Mesodermal cell (in vitro differentiated cells): ENCODE measurements around the gene DIP2C.

Experiments used
- H3K27ac ChIP-seq: 2 replicates; pipeline ENCODE4 v1.7.0; 2013; ENCODE audit warnings: mild to moderate bottlenecking, low read depth, low read length, moderate library complexity; ENCODE audit not compliant: severe bottlenecking
- H3K36me3 ChIP-seq: 2 replicates; pipeline ENCODE4 v1.7.1; 2013; ENCODE audit warnings: mild to moderate bottlenecking, low read length, moderate library complexity; ENCODE audit not compliant: control insufficient read depth, insufficient read depth
- H3K4me1 ChIP-seq: one replicate; pipeline ENCODE4 v1.7.1; 2013; ENCODE audit warnings: mild to moderate bottlenecking, low read length; ENCODE audit not compliant: insufficient read depth, control insufficient read depth, poor library complexity, severe bottlenecking
- H3K4me3 ChIP-seq: 2 replicates; pipeline ENCODE4 v1.7.0; 2013; ENCODE audit warnings: low read length, control low read depth, mild to moderate bottlenecking; ENCODE audit not compliant: insufficient read depth, poor library complexity, severe bottlenecking; ENCODE audit errors: extremely low read depth
- H3K9me3 ChIP-seq: 2 replicates; pipeline ENCODE4 v1.7.1; 2013; ENCODE audit warnings: mild to moderate bottlenecking, low read length, moderate library complexity; ENCODE audit not compliant: control insufficient read depth
- WGBS, 2 experiments: methylation state at CpG; one replicate each; pipeline ENCODE4 v1.1.5; 2013; ENCODE audit warnings: missing lambda C conversion rate in 2 of 2; ENCODE audit not compliant: insufficient coverage in 2 of 2; 5-methylcytosine and 5-hydroxymethylcytosine counted together

Gene DIP2C

GRCh38 chr10:279655-280054 is 409.8 kb downstream of the DIP2C start:
- WGBS, 2 experiments: 80 to 86% methylated on average over 9 to 10 of the region's 10 CpGs
- H3K27ac ChIP-seq: no peak overlapping the region
- no peak overlapping the region for H3K4me3 ChIP-seq
- H3K9me3 ChIP-seq: no peaks in the 10 kb centered on the region
- peaks cover 55% of the 10 kb centered on the region for H3K36me3 ChIP-seq
- no peaks in the 10 kb centered on the region for H3K4me1 ChIP-seq

GRCh38 chr10:279232-279631 is 410.2 kb downstream of the DIP2C start:
- no peak overlapping the region for H3K4me3 ChIP-seq
- H3K27ac ChIP-seq: no peak overlapping the region
- 91 to 95% methylated on average over 9 of the region's 9 CpGs for WGBS, 2 experiments
- no peaks in the 10 kb centered on the region for H3K4me1 ChIP-seq
- no peaks in the 10 kb centered on the region for H3K9me3 ChIP-seq
- H3K36me3 ChIP-seq: peaks cover 51% of the 10 kb centered on the region

GRCh38 chr10:278707-279106 is 410.8 kb downstream of the DIP2C start:
- Histone ChIP-seq H3K4me1 (no peaks in the 10 kb centered on the region), H3K27ac (no peak overlapping the region), H3K9me3 (no peaks in the 10 kb centered on the region), H3K36me3 (peaks cover 46% of the 10 kb centered on the region), H3K4me3 (no peak overlapping the region)
- 94 to 95% methylated on average over 5 of the region's 5 CpGs for WGBS, 2 experiments

GRCh38 chr10:277963-278362 is 411.5 kb downstream of the DIP2C start:
- Histone ChIP-seq H3K27ac (no peak overlapping the region), H3K4me1 (no peaks in the 10 kb centered on the region), H3K9me3 (no peaks in the 10 kb centered on the region), H3K36me3 (peaks cover 41% of the 10 kb centered on the region), H3K4me3 (no peak overlapping the region)
- whole genome bisulfite sequencing, 2 experiments: 91 to 96% methylated on average over 14 to 19 of the region's 19 CpGs

- 97% methylated on average over 16 to 17 of the region's 18 CpGs for WGBS, 2 experiments
- H3K27ac ChIP-seq: no peak overlapping the region
- H3K4me3 ChIP-seq: no peak overlapping the region
- H3K4me1 ChIP-seq: peaks cover 8% of the 10 kb centered on the region
- peaks cover 24% of the 10 kb centered on the region for H3K36me3 ChIP-seq
- H3K9me3 ChIP-seq: no peaks in the 10 kb centered on the region
These were observed 413.8 kb downstream of the DIP2C start for GRCh38 chr10:275680-276079.

GRCh38 chr10:274866-275265 is 414.6 kb downstream of the DIP2C start:
- WGBS, 2 experiments: 90 to 100% methylated on average over 1 to 2 of the region's 2 CpGs
- H3K4me3 ChIP-seq: no peak overlapping the region
- H3K9me3 ChIP-seq: no peaks in the 10 kb centered on the region
- H3K36me3 ChIP-seq: peaks cover 20% of the 10 kb centered on the region
- no peak overlapping the region for H3K27ac ChIP-seq
- peaks cover 8% of the 10 kb centered on the region for H3K4me1 ChIP-seq

- peaks cover 8% of the 10 kb centered on the region for H3K4me1 ChIP-seq
- 91 to 94% methylated on average over 11 to 12 of the region's 16 CpGs for WGBS, 2 experiments
- no peak overlapping the region for H3K4me3 ChIP-seq
- no peaks in the 10 kb centered on the region for H3K9me3 ChIP-seq
- no peak overlapping the region for H3K27ac ChIP-seq
- peaks cover 12% of the 10 kb centered on the region for H3K36me3 ChIP-seq
These were observed 416.4 kb downstream of the DIP2C start for GRCh38 chr10:273088-273487.

GRCh38 chr10:271722-272121 is 417.7 kb downstream of the DIP2C start:
- WGBS, 2 experiments: 96 to 98% methylated on average over 4 of the region's 6 CpGs
- Histone ChIP-seq H3K36me3 (peaks cover 6% of the 10 kb centered on the region), H3K4me1 (peaks cover 8% of the 10 kb centered on the region), H3K9me3 (no peaks in the 10 kb centered on the region), H3K27ac (no peak overlapping the region), H3K4me3 (no peak overlapping the region)

GRCh38 chr10:271201-271600 is 418.3 kb downstream of the DIP2C start:
- Histone ChIP-seq H3K9me3 (no peaks in the 10 kb centered on the region), H3K36me3 (peaks cover 5% of the 10 kb centered on the region), H3K27ac (no peak overlapping the region), H3K4me3 (no peak overlapping the region), H3K4me1 (peaks cover 8% of the 10 kb centered on the region)
- WGBS, 2 experiments: 81 to 85% methylated on average over 2 to 3 of the region's 3 CpGs

GRCh38 chr10:269440-270074 is 419.9 kb downstream of the DIP2C start:
- 77 to 81% methylated on average over 9 to 10 of the region's 10 CpGs for WGBS, 2 experiments
- Histone ChIP-seq H3K4me3 (no peak overlapping the region), H3K27ac (no peak overlapping the region), H3K9me3 (no peaks in the 10 kb centered on the region), H3K4me1 (peaks cover 8% of the 10 kb centered on the region), H3K36me3 (no peaks in the 10 kb centered on the region)

- H3K4me1 ChIP-seq: peaks cover 8% of the 10 kb centered on the region
- no peak overlapping the region for H3K4me3 ChIP-seq
- H3K36me3 ChIP-seq: no peaks in the 10 kb centered on the region
- 94 to 99% methylated on average over 5 to 7 of the region's 11 CpGs for WGBS, 2 experiments
- no peaks in the 10 kb centered on the region for H3K9me3 ChIP-seq
- H3K27ac ChIP-seq: no peak overlapping the region
These were observed 421.8 kb downstream of the DIP2C start for GRCh38 chr10:267705-268104.
